CD4-positive, alpha-beta T cell treated with Interleukin-15 for 1 hour (primary cell): ENCODE data around the gene GPC5.
"Not testable (repeated sequence)": the region's sequence is repeated elsewhere in the genome, so short reads cannot be mapped to it uniquely, and the experiment has no call there.

ENCODE experiments used
- DNase-seq: peaks from one replicate; pipeline ENCODE4 v3.0.0-alpha.2; 2020

GPC5 gene

DNA sequence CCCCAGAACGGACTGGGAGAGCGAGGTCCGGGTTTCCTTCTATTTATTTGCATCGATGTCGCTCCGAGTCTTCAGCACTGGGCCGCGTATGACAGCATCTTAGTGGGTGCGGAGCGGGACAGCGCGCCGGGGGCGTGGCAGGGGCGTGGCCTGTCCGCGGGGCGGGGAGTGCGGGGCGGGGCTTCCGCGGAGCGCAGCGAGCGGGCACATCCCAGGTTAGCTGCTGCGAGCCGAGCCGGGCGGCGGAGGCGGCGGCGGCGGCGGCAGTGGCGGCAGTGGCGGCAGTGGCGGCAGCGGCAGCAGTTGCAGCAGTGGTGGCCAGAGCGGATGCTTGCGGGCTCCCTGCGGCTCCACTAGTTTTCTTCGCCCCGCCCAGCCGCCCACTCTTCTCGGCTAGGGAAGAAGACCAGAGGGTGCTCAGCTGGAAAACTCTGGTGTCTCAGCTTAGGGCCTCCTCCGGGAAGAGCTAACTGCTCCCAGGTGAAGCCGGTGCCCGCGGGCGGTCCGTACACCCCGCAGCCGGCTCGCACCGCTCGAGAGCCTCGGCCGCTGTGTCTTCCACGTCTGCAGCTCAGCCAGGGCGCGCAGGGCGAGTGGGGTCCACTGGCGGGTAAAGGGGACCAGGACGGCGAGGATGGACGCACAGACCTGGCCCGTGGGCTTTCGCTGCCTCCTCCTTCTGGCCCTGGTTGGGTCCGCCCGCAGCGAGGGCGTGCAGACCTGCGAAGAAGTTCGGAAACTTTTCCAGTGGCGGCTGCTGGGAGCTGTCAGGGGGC is at the start of gene GPC5:
GPC5 (plus strand) TSS at position 209 of the 776 bp plus-strand sequence.
- peak; percentile 86 for DNase-seq

GRCh38 chr13:91348906-91349435 is 49.5 kb upstream of the GPC5 start:
- DNase-seq: peak; percentile 86

DNA sequence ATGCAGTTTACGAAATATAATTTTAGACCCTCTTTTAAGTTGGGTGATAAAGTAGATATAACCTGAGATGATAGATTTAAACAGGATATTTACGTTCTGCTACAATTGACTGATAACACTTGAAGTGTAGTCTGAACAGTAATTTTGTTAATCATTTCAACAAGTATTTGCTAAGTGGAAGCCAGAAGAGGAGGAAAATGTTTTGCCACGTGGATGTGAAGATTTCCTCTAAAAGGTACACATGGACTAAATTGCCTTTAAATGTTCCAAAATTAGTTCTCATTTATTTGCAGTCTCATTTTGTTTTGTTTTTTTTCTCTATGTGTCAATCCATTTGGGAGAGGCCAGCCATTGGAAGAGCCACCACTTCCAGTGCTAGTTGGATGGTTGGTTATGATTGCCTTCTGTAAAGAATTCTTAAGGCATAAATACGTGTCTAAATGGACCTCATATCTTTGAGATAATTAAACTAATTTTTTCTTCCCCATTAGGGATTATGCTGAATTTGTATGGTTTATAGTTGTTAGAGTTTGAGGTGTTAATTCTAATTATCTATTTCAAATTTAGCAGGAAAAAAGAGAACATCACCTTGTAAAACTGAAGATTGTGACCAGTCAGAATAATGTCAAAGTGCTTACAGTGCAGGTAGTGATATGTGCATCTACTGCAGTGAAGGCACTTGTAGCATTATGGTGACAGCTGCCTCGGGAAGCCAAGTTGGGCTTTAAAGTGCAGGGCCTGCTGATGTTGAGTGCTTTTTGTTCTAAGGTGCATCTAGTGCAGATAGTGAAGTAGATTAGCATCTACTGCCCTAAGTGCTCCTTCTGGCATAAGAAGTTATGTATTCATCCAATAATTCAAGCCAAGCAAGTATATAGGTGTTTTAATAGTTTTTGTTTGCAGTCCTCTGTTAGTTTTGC is 48.2 kb upstream of the GPC5 start:
- DNase-seq: no peak

DNA sequence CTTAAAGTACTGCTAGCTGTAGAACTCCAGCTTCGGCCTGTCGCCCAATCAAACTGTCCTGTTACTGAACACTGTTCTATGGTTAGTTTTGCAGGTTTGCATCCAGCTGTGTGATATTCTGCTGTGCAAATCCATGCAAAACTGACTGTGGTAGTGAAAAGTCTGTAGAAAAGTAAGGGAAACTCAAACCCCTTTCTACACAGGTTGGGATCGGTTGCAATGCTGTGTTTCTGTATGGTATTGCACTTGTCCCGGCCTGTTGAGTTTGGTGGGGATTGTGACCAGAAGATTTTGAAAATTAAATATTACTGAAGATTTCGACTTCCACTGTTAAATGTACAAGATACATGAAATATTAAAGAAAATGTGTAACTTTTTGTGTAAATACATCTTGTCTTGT is 47.3 kb upstream of the GPC5 start:
- no peak for DNase-seq

DNA sequence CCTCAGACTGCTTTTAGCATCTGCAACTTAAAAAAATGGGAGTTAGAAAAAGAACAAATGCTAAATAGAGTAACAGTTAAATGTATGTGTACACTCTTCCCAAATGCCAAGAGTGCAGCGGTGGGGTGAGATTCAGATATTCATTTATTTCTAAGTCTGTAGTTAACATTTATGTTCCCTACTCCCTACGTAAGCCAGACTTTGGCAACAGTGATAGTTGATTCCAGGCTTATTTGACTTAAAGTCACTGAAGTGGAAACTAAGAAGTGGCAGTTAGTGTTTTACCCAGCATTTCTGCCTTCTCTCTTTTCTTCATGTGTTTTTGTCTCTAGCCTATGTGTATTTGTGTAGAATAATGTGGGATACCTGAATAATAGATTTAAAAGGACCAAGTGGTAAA is 46.4 kb upstream of the GPC5 start:
- no peak for DNase-seq

GRCh38 chr13:91352891-91353290 is 45.5 kb upstream of the GPC5 start:
- not testable (repeated sequence) for DNase-seq

DNA sequence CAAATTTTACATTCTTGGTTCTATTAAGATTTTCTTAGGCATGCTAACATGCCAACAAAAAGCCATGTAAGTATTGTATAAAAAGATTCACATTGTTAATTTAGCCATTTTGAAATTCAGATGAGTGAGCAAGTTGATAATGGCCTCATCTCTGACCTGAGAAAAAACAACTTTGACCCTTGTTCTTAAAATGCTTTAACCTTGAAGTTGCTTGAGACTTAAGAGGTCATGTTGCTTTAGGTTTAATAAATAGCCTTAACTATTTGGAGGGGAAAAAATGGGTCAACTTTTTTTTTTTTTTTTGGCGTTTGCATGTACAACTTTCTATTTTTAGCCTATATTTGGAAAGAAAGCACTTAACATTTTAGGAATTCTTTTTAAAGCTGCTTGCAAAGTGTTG is 44.9 kb upstream of the GPC5 start:
- no peak for DNase-seq

GRCh38 chr13:91355099-91355825 is 43.2 kb upstream of the GPC5 start:
- no peak for DNase-seq

DNA sequence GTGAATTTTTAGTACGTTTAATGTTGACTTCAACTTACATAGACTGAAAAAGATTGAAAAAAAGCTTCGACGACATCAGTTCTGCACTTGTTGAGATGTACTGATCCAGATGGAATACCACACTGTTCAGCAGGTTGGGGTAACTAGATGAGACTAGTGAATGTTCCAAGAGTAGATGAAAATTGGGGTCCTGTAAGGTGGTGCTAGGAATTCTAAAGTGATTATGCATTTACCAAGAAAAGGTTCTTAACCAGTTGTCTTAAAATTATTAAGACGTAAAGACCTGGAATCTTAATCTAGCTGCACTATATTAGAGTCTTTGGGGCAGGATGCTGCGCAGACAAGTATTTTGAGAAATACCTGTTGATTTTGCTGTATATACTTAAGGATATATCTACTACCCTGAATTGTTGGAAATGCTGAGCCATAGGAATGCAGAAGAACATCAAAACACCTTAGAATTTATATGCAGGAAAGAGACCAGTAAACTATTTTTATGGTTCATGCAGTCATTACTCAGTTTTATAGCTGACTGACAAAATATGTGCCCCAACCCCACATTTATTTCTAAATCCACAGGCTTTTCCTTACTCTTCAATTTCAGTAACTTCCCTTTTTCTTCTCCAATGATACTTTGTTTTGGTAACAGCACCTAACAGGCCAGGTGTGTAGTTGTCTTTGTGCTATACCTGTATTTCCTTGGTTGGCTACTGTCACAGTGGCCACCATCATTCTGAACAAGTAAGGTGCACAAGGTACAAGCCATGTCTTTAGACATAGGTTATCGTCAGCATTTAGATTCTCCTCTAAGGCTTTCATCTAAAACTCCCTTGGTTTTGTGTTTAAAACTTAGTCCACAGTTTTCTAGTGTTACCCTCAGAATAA is 42.4 kb upstream of the GPC5 start:
- DNase-seq: no peak

GRCh38 chr13:91356919-91357612 is 41.4 kb upstream of the GPC5 start:
- no peak for DNase-seq

GRCh38 chr13:91357613-91358386 is 40.6 kb upstream of the GPC5 start:
- no peak for DNase-seq

DNA sequence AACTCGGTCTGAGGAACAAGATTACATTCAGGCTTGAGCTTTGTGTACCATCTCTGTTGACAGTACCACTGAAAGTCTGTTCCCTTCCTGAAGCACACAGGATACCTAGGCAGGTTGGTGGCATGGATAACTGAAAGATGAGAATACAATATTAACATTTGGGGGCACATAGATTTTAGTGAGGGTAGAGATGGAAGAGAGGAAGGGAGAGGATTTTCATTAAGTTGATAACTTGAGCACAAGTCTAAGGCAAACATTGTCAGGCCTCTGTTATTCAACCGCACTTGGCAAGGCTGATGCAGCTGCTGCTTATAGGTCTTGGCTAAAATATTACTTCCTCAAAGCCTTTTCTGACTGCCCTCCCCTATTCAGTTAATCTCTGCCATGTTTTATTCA is 40.0 kb upstream of the GPC5 start:
- DNase-seq: no peak

- DNase-seq: no peak
These were observed 39.3 kb upstream of the GPC5 start for GRCh38 chr13:91359111-91359510.

DNA sequence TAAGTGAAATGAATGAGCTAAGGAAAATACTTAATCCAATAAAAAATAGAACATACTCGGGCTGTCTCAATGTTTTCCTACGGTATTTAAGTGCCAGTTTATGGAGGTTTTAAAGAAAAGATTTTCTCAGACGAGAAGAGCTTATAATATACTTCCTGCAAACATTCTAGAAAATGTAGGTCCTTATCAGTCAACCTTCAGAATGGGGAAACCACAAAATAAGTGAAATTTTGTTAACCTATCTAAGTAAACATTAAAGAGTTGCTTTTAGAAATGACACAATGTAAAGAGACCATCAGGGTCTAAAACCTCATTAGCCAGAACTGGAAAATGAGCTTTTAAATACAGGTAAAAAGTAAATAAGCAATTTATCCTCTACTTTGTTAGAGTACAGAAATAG is 38.8 kb upstream of the GPC5 start:
- DNase-seq: no peak

DNA sequence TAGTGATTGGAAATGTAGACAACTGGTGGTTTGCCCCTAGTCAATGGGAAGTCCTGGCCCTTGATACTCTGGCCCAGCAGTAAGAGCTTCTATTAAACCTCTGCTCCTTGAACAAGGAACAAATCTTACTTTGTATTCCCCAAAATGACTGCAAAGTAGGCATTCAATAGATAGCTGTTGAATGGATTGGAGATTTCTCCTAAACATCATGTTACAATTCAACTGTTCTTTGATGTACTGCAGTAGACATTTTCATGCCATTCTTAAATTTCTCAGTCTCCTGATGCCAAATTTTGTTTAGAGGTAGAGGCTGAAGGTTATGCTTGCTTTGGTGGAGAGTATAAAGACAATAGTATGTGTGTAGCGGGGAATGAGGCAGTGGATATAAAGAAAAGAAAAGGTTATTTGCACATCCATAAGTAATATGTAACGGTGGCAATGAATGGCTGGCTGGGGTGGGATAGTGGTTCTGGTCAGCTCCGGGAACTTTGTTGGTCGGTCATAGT is 38.1 kb upstream of the GPC5 start:
- no peak for DNase-seq

GRCh38 chr13:91361755-91362271 is 36.6 kb upstream of the GPC5 start:
- DNase-seq: no peak

DNA sequence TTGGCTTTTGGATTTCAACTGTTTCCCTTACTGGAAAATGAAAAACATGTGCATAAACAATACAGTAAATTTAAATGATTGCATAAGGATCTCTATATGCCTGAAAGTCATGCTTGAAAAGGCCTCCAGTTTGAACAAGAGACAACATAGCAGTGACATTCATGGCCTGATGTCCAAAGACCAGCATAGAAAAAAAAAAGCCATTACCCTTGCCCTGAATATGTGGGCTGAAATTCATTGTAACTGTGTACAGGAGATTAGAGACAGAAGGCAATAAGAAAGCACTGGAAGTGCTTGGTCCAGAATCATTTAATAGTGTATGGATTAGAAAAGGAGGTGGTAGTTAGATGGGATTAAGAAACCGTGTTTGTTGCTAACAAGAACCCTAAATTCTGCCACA is 35.5 kb upstream of the GPC5 start:
- DNase-seq: no peak

DNA sequence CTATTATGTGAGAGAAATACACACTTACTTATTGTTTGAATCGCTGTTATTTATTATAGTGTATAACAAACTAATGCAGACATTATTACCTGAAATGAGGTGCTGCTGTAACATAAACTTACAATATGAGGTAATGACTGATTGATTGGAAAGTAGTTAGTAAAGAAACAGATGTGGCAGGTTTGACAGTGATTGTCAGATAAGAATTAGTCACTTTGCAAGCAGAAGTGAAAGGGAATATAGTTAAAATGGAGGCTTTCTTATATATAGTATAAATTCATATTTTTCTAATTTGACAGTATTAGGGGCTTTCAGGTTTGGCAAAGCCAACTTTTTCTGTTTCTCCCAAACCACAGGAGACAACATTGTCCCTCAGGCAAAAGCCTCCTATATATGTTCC is 30.3 kb upstream of the GPC5 start:
- DNase-seq: no peak

DNA sequence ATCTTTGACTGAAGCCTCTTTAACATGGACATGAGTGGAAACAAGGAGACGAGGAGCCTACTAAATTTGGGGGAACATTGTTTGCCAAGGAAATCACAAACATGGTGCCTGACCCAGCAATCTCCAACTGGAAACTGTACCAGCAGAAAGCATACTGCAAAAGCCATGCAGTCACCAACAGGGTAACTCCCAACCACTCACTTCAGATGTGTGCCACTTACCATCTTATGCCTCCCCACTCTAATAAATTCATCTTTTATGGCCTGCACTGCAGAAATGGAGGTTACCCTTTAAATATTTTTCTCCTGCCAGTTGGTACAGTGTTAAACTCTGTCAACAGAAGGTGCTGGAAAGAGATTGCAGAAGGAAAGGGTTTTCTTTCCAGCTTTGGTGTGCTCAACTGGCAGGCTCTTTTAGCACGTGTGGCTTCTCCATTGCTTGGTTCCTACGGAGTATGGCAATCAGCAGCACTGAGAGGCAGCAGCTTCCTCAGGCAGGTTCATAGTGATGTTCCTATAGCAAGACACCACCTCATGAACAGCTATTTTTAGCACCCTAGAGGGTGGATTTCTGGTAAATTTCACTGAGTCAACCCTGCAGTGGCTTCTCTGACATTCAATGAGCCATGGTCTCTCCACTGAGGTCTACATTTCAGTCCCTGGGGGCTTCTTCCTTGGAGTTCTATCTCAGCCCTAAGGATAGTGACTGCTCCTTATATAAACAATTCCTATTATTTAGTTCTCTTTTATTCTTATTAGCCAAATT is 29.6 kb upstream of the GPC5 start:
- no peak for DNase-seq
